HG03280 (cell line): ENCODE results near the gene FUS.
"Not testable (repeated sequence)": the region's sequence is repeated elsewhere in the genome, so short reads cannot be mapped to it uniquely, and the experiment has no call there.

ENCODE experiments used
- ATAC-seq: cut with Tn5 transposase; IDR thresholded peaks from one replicate; pipeline ENCODE4 v1.9.1; 2021; ENCODE audit warnings: mild to moderate bottlenecking, moderate library complexity; ENCODE audit not compliant: unreplicated experiment

The FUS gene

GRCh38 chr16:31179747-31180459, at the start of gene FUS:
Gene FUS, plus strand, starts transcription at chr16:31180139. Its CDS starts 76 bp downstream, at chr16:31180215.
- ATAC-seq: peak; percentile 58

DNA sequence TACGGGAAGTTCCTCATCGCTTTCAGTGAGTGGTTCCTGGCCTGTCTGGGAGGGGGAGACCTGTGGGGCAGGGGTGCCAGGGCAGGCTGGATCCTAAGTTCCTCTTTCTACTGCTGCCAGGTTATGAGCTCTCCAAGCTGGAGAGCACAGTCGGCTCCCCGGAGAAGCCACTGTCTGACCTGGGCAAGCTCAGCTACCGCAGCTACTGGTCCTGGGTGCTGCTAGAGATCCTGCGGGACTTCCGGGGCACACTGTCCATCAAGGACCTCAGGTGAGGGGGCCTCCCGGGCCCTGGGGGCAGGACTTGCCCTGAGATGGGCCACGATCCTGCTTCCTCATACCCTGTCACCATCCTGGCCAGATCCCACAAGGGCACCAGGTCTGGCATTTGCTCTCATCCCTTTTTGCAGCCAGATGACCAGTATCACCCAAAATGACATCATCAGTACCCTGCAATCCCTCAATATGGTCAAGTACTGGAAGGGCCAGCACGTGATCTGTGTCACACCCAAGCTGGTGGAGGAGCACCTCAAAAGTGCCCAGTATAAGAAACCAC, 49.5 kb upstream of the FUS start:
- no peak for ATAC-seq

DNA sequence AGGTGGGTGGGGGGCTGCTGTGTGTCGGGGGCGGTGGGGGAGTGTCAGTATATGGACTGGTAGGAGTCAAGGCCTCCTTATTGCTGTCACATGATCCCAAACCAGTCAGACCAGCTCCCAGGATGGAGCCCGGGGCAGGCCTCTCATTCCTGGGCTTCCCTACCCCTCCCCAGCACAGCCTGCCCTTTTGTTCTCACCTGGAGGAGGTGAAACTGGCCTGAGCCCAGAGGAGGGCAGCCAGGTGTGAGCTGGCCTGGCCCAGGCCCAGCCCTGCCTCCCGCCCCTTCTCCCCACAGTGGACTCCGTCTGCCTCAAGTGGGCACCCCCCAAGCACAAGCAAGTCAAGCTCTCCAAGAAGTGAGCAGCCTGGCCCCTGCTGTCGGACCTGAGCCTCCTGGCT, 49.0 kb upstream of the FUS start:
- ATAC-seq: no peak

GRCh38 chr16:31131416-31131815, 48.5 kb upstream of the FUS start:
- ATAC-seq: no peak

DNA sequence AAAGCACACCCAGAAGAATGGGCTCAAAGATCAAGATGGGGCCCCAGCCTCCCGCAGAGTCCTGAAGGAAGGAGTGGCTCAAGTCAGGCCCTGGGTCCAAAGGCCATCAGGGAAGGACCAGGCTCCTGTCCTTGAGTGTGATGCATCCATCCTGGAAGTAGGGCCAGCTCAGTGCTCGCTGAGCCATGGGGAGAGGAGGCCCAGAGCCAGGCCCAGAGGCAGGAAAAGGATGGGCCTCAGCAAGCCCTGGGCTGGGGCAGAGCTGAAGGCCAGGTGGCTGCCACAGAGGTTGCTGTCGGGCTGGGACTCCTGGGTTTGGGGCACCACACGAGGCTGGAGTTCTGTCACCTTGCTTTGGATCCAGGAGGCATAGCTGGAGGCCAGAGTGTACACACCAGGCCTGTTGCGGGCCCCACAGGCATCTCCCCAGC, 48.1 kb upstream of the FUS start:
- no peak for ATAC-seq

DNA sequence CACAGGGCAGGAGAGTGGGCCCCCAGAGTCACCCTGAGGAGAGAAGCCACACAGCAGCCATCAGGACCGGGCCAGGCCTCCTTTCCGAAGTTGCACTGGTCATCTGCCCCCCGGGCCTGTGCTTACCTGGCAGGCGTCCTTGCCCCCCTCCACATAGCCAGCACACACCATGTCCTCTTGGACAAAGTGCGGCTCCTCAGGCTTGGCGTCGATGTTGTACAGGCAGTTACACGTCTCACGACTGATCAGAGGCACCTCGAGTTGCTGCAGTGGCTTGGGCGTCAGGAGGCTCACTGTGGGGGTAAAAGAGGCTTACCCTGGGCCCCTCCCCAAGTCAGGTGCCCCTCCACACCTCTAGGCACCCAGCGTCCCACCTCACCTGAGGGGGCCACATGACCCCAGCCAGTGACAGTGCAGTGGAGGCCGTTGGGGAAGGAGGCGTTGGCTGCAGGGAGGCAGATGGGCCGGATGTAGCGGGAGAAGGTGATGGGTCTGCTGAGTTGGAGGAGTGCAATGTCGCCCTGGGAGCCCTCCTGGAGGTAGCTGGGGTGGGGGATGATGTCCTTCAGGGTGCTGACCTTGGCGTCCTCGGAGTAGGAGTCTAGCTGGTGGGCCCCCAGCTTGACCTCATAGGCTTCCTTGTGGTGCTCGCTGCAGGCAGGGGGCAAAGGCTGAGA, 47.5 kb upstream of the FUS start:
- ATAC-seq: no peak

- ATAC-seq: no peak
Observed at GRCh38 chr16:31133046-31133501, 46.9 kb upstream of the FUS start.

GRCh38 chr16:31134091-31134571, 45.8 kb upstream of the FUS start:
- ATAC-seq: no peak

- no peak for ATAC-seq
Observed at GRCh38 chr16:31134625-31135534, 45.1 kb upstream of the FUS start.

DNA sequence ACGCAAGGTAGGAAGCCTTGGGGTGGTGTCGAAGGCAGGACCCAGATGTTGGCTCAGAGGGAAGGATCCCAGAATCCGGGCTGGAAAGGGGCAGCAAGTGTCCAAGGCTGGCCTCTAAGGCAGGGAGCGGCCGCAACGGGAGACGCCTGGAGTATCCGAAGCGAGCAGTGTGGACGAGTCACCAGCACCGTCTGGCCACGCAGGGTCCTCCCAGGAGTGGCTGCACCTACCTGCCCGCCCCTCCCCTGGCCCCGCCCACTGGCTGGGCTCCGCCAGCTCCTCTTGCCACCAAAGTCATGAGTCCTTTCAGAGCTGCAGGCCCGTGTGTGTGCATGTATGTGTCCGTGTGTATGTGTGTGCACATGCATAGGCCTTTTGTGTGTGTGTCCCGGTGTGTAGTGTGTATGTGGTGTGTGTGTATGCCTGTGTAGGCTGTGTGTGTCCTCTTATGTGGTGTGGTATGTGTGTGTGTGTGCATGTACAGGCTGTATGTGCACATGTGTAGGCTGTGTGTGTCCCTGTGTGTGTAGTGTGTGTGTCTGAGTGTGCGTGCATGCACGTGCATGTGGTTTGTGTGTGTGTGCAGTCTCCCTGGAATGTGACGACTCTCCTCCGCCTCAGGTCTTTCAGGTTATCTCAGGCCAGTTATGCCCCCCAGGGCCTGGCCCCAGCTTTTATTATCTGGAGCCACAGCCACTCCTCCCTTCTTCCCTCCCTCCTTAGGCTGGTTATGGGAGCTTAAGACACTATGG, 44.2 kb upstream of the FUS start, which contains the start of gene PRSS8:
Gene PRSS8 (minus strand): TSS at position 193 of the 752 bp plus-strand sequence. CDS start 229 bp downstream, outside the sequence.
- ATAC-seq: no peak

- ATAC-seq: no peak
Observed at GRCh38 chr16:31136287-31136662, 43.7 kb upstream of the FUS start.

DNA sequence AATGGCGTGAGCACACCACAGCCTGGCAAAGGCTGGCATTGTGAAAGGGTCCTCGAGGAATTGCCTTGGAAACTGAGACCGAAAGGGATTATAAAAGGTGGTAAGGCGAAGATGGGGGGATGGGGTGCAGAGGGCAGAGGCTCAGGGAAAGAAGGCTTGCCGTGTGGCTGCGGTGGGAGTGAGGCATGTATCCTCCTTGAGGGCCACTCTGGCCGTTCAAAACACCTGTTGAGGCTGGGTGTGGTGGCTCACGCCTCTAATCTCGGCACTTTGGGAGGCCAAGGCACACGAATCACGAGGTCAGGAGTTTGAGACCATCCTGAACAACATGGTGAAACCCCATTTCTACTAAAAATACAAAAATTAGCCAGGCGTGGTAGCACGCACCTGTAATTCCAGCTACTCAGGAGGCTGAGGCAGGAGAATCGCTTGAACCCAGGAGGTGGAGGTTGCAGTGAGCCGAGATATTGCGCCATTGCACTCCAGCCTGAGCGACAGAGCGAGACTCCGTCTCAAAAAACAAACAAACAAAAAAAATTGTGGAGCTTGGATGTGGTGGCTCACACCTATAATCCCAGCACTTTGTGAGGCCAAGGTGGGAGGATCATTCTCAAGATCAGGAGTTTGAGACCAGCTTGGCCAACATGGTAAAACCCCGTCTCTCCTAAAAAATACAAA, 43.0 kb upstream of the FUS start:
- not testable (repeated sequence) for ATAC-seq

- no peak for ATAC-seq
Observed at GRCh38 chr16:31138621-31139578, 41.0 kb upstream of the FUS start.

GRCh38 chr16:31141071-31141469, 38.9 kb upstream of the FUS start:
- not testable (repeated sequence) for ATAC-seq

DNA sequence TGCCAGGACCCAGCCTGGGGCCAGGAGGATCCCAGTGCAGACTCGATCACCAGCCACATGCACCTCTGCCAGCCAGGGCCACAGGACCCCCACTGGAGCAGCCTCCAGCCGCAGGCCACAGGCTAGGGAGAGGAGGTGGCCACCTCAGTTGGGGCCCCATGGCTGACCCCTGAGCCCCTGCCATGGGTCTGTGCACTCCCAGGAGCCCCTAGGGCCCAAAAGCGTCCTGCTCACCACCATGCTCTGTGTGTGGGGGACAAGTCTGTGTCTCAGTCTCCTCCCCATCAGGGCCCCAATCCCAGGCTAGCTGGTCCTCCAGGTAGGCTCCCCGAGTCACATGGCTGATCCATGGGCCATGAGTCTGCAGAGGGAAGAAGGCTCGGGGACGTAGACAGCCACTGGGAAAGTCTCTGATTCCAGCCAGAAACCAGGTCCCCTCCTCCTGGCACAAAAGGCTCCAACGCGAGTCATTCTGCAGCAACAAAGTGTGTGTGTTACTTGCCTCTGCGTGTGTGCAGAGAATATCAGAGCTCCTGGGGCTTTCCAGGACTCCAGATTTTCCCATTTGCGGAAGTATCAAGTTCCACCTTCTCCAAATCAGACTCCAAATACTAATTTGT, 38.3 kb upstream of the FUS start:
- no peak for ATAC-seq

GRCh38 chr16:31142109-31143010, 37.6 kb upstream of the FUS start:
- ATAC-seq: peak; percentile 90
